ENCODE results near the gene KRT13. TPM values are rescaled to one million over a fixed set of nuclear protein-coding genes. Genes with fewer than 3 reads are reported as not detected.
A peak's percentile ranks its signal among the peaks of the same experiment; 100 is the strongest.

KRT13 gene
- total and polyA plus RNA-seq, 5 donors from 2014 or later: not detected

DNA sequence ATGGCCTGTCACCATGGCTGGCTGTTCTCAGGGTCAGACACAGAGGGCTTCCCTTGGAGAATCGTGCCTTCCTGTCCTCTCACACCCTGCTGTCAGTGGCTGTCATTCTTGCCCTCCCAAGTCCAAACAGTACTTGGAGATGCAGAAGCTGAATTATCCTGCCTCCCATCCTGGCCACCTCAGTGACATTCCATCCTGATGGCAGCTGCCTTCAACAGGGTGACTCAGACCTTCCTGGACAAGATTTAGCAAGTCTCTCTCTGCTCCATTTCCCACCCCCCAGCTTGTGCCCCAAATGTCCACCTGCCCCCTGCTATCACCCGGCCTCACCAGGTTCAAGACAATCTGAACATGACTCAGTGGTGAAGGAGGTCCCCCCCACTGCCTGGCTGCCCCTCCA, 10.9 kb downstream of the KRT13 start:
- DNase-seq: no peak
- H3K36me3 ChIP-seq (ENCODE audit: control insufficient read depth, insufficient read depth, low read length): no peaks in the 10 kb centered on the region
- H3K27me3 Mint-ChIP-seq: peaks cover 11% of the 10 kb centered on the region
- H3K27ac ChIP-seq (ENCODE audit: insufficient read depth, low read length, poor library complexity, severe bottlenecking): no peak overlapping the region
- H3K4me3 ChIP-seq (ENCODE audit: low read depth, low read length): no peak overlapping the region
- H3K36me3 Mint-ChIP-seq: no peaks in the 10 kb centered on the region
- no peak overlapping the region for H3K27ac Mint-ChIP-seq
- H3K4me1 Mint-ChIP-seq: peaks cover 0 to 11% (median under 1%) of the 10 kb centered on the region in 4 donors
- H3K9me3 ChIP-seq (ENCODE audit: control insufficient read depth in 2 of 2, low read length in 2 of 2): no peaks in the 10 kb centered on the region
- H3K9me3 Mint-ChIP-seq: peaks cover 0 to 2% (median 0%) of the 10 kb centered on the region in 7 donors
- H3K27me3 ChIP-seq (ENCODE audit: control insufficient read depth, insufficient read depth, low read length): no peaks in the 10 kb centered on the region
- peaks cover 3% of the 10 kb centered on the region for H3K4me1 ChIP-seq (ENCODE audit: control insufficient read depth, insufficient read depth, low read length, poor library complexity, severe bottlenecking)
- no peak for ATAC-seq (ENCODE audit: low read depth in 2 of 2)
- H3K4me3 Mint-ChIP-seq: no peak overlapping the region

DNA sequence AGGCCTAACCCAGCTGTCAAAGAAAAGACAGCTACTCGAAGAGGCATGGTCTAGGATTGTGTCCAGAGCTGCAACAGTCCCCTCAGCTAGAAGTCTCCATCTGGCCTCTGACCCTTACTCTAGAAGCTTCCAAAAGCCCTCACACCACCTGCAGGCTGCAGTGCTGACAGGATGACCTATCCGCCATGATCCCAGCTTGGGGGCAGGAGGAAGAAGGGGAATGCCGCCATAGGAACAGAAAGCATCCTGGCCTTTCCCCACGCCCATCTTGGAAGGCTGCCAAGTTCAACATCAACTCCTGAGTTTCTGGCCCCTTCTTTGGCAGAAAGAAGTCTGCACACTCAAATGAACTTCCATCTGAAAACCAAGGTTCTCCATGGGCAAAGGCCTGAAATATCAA, 12.6 kb downstream of the KRT13 start:
- H3K27me3 Mint-ChIP-seq: peaks cover 11% of the 10 kb centered on the region
- ATAC-seq (ENCODE audit: low read depth in 2 of 2): no peak
- Histone ChIP-seq H3K4me3 (ENCODE audit: low read depth, low read length) (no peak overlapping the region), H3K9me3 (ENCODE audit: control insufficient read depth in 2 of 2, low read length in 2 of 2) (no peaks in the 10 kb centered on the region), H3K27ac (ENCODE audit: insufficient read depth, low read length, poor library complexity, severe bottlenecking) (no peak overlapping the region), H3K4me1 (ENCODE audit: control insufficient read depth, insufficient read depth, low read length, poor library complexity, severe bottlenecking) (peaks cover 3% of the 10 kb centered on the region), H3K27me3 (ENCODE audit: control insufficient read depth, insufficient read depth, low read length) (no peaks in the 10 kb centered on the region), H3K36me3 (ENCODE audit: control insufficient read depth, insufficient read depth, low read length) (no peaks in the 10 kb centered on the region)
- no peak overlapping the region for H3K27ac Mint-ChIP-seq
- no peak for DNase-seq
- H3K9me3 Mint-ChIP-seq: peaks cover 0 to 2% (median 0%) of the 10 kb centered on the region in 7 donors
- peaks cover 0 to 11% (median 0%) of the 10 kb centered on the region in 4 donors for H3K4me1 Mint-ChIP-seq
- no peak overlapping the region for H3K4me3 Mint-ChIP-seq
- H3K36me3 Mint-ChIP-seq: no peaks in the 10 kb centered on the region

GRCh38 chr17:41492351-41492750, 13.1 kb downstream of the KRT13 start:
- no peaks in the 10 kb centered on the region for H3K36me3 ChIP-seq (ENCODE audit: control insufficient read depth, insufficient read depth, low read length)
- Mint-ChIP-seq H3K27ac (no peak overlapping the region), H3K27me3 (peaks cover 11% of the 10 kb centered on the region), H3K36me3 (no peaks in the 10 kb centered on the region), H3K4me3 (no peak overlapping the region), H3K4me1 (peaks cover 0 to 11% (median 0%) of the 10 kb centered on the region in 4 donors), H3K9me3 (peaks cover 0 to 2% (median 0%) of the 10 kb centered on the region in 7 donors)
- no peaks in the 10 kb centered on the region for H3K9me3 ChIP-seq (ENCODE audit: control insufficient read depth in 2 of 2, low read length in 2 of 2)
- no peak overlapping the region for H3K4me3 ChIP-seq (ENCODE audit: low read depth, low read length)
- no peak overlapping the region for H3K27ac ChIP-seq (ENCODE audit: insufficient read depth, low read length, poor library complexity, severe bottlenecking)
- H3K4me1 ChIP-seq (ENCODE audit: control insufficient read depth, insufficient read depth, low read length, poor library complexity, severe bottlenecking): peaks cover 3% of the 10 kb centered on the region
- no peak for ATAC-seq (ENCODE audit: low read depth in 2 of 2)
- DNase-seq: no peak
- no peaks in the 10 kb centered on the region for H3K27me3 ChIP-seq (ENCODE audit: control insufficient read depth, insufficient read depth, low read length)

DNA sequence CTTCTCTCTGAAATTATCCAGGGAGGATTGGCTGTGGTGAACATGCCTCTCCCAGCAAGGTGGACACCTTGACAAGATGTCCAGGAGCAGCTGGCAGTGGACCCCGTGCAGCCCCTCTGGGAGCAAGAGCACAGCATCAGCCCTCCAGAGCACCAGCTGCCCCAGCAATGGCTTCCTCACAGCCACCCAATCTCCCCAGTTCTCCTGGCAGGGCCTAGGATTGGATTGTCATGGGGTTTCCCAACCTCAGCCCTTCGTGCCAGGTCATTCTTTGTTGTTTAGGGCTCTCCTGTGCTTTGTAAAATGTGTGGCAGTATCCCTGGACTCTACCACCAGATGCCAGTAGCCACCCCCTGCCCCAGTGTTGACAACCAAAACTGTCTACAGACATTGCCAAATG, 13.9 kb downstream of the KRT13 start:
- peaks cover 0 to 2% (median 0%) of the 10 kb centered on the region in 7 donors for H3K9me3 Mint-ChIP-seq
- Histone ChIP-seq H3K4me1 (ENCODE audit: control insufficient read depth, insufficient read depth, low read length, poor library complexity, severe bottlenecking) (no peaks in the 10 kb centered on the region), H3K27me3 (ENCODE audit: control insufficient read depth, insufficient read depth, low read length) (no peaks in the 10 kb centered on the region), H3K27ac (ENCODE audit: insufficient read depth, low read length, poor library complexity, severe bottlenecking) (no peak overlapping the region), H3K9me3 (ENCODE audit: control insufficient read depth in 2 of 2, low read length in 2 of 2) (no peaks in the 10 kb centered on the region), H3K36me3 (ENCODE audit: control insufficient read depth, insufficient read depth, low read length) (no peaks in the 10 kb centered on the region), H3K4me3 (ENCODE audit: low read depth, low read length) (no peak overlapping the region)
- no peak for ATAC-seq (ENCODE audit: low read depth in 2 of 2)
- no peak overlapping the region for H3K27ac Mint-ChIP-seq
- H3K27me3 Mint-ChIP-seq: peaks cover 11% of the 10 kb centered on the region
- no peak for DNase-seq
- no peaks in the 10 kb centered on the region for H3K36me3 Mint-ChIP-seq
- peaks cover 0 to 4% (median 0%) of the 10 kb centered on the region in 4 donors for H3K4me1 Mint-ChIP-seq
- no peak overlapping the region for H3K4me3 Mint-ChIP-seq

DNA sequence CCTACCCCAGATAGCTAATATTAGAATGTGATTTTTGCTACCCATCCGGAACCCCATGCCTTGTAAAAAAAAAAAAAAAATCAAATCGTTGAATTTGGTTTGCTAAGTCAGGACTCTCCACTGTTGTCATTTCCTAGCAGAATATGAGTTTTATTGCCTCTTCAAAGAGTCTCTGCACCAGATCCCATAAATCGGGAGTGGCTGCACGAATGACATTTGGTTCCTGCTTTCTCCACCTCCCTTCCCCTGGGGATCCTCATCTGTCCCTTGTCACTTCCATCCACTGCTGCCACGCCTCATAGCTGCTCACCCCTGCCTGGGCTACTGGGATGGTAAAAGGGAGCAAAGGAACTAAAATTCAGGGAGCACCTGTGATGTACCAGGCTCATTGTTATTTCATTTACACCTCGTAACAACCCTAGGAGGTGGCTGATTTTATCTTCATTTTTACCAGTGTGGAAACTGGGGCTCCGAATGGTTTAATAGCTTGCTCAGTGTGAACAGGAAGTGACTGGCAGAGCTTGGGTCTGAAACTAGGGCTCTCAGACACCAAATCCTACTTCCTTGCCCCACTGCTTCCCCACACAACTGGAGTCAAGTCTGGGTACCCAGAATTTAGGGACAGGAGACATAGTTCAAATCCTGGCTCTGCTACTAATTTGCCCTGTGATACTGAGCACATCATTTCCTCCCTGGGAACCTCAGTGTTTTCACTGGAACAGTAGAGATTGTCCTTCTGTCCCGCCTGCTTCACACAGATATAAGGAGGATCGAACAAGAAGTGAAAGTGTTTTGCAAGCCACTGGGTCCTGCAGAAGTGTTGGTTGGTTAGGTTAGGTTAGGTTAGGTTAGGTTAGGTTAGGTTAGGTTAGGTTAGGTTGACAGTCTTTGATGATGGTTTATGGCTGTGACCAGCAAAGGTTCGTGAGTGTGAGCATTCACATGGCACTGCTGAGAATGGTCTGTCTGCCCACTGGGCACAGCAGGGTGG, 15.1 kb downstream of the KRT13 start:
- ATAC-seq (ENCODE audit: low read depth in 2 of 2): no peak
- H3K36me3 ChIP-seq (ENCODE audit: control insufficient read depth, insufficient read depth, low read length): no peaks in the 10 kb centered on the region
- Mint-ChIP-seq H3K27me3 (peaks cover 19% of the 10 kb centered on the region), H3K4me1 (peaks cover 0 to 4% (median 0%) of the 10 kb centered on the region in 4 donors), H3K36me3 (no peaks in the 10 kb centered on the region), H3K4me3 (no peak overlapping the region), H3K9me3 (peaks cover 0 to 2% (median 0%) of the 10 kb centered on the region in 7 donors), H3K27ac (no peak overlapping the region)
- no peak for DNase-seq
- H3K4me1 ChIP-seq (ENCODE audit: control insufficient read depth, insufficient read depth, low read length, poor library complexity, severe bottlenecking): no peaks in the 10 kb centered on the region
- no peak overlapping the region for H3K4me3 ChIP-seq (ENCODE audit: low read depth, low read length)
- no peak overlapping the region for H3K27ac ChIP-seq (ENCODE audit: insufficient read depth, low read length, poor library complexity, severe bottlenecking)
- H3K27me3 ChIP-seq (ENCODE audit: control insufficient read depth, insufficient read depth, low read length): no peaks in the 10 kb centered on the region
- no peaks in the 10 kb centered on the region for H3K9me3 ChIP-seq (ENCODE audit: control insufficient read depth in 2 of 2, low read length in 2 of 2)

DNA sequence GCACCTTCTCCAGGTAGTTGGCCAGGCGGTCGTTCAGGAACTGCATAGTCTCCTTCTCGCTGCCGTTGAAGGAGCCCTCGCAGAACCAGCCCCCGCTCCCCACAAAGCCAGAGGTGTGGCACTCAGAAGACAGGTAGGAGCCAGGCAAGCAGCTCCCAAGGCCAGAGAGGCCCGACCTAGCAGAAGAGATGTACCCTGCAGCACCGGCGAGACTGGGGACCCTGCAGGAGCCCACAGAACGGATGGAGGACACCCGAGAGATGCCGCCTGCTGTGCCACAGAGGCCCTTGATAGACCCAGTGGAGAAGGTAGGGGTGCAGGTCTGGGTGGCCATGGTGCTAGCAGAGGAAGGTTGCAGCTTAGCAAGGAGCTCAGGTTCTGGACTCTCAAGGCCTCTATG, 15.9 kb downstream of the KRT13 start, which contains the start of gene KRT36:
Gene KRT36 (minus strand): TSS at position 380 of the 400 bp plus-strand sequence. CDS start 46 bp downstream, at position 334.
- DNase-seq: no peak
- no peaks in the 10 kb centered on the region for H3K27me3 ChIP-seq (ENCODE audit: control insufficient read depth, insufficient read depth, low read length)
- Mint-ChIP-seq H3K4me1 (peaks cover 0 to 4% (median 0%) of the 10 kb centered on the region in 4 donors), H3K27me3 (peaks cover 19% of the 10 kb centered on the region), H3K36me3 (no peaks in the 10 kb centered on the region), H3K9me3 (peaks cover 0 to 1% (median 0%) of the 10 kb centered on the region in 7 donors), H3K4me3 (no peak within 1 kb of the TSS), H3K27ac (no peak within 1 kb of the TSS)
- H3K4me3 ChIP-seq (ENCODE audit: low read depth, low read length): no peak within 1 kb of the TSS
- H3K27ac ChIP-seq (ENCODE audit: insufficient read depth, low read length, poor library complexity, severe bottlenecking): no peak within 1 kb of the TSS
- no peaks in the 10 kb centered on the region for H3K9me3 ChIP-seq (ENCODE audit: control insufficient read depth in 2 of 2, low read length in 2 of 2)
- no peak for ATAC-seq (ENCODE audit: low read depth in 2 of 2)
- no peaks in the 10 kb centered on the region for H3K36me3 ChIP-seq (ENCODE audit: control insufficient read depth, insufficient read depth, low read length)
- H3K4me1 ChIP-seq (ENCODE audit: control insufficient read depth, insufficient read depth, low read length, poor library complexity, severe bottlenecking): no peaks in the 10 kb centered on the region

DNA sequence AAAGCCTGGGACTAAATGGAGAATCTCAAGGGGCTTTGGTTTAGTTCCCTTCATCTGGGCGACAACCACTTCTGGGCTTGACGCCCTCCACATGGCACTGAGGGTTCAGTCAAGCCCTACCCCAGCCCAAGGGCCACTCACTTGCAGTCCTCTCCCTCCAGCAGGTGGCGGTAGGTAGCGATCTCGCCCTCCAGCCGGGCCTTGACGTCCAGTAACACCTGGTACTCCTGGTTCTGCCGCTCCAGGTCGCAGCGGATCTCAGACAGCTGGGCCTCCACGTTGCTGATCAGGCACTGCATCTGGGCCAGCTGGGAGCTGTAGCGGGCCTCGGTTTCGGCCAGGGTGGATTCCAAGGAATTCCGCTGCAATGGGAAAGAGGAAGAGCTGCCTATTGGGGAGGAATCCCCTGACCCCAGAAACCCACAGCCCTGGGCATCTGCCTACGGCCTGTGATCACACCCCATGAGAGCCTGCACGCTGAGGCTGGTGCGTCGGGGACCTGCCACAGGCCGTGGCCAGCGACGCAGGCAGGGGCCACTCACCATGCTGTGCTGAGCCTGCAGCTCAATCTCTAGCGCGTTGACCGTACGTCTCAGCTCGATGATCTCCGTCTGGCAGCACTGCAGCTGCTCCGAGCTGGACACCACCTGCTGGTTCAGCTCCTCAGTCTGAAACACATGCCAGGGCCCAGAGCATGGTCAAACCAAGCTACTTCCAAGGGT, 18.4 kb downstream of the KRT13 start:
- Histone ChIP-seq H3K27ac (ENCODE audit: insufficient read depth, low read length, poor library complexity, severe bottlenecking) (no peak overlapping the region), H3K36me3 (ENCODE audit: control insufficient read depth, insufficient read depth, low read length) (no peaks in the 10 kb centered on the region), H3K4me3 (ENCODE audit: low read depth, low read length) (no peak overlapping the region), H3K4me1 (ENCODE audit: control insufficient read depth, insufficient read depth, low read length, poor library complexity, severe bottlenecking) (no peaks in the 10 kb centered on the region), H3K27me3 (ENCODE audit: control insufficient read depth, insufficient read depth, low read length) (no peaks in the 10 kb centered on the region), H3K9me3 (ENCODE audit: control insufficient read depth in 2 of 2, low read length in 2 of 2) (no peaks in the 10 kb centered on the region)
- DNase-seq: peak in 1 of 3 donors; percentile 36
- Mint-ChIP-seq H3K4me3 (no peak overlapping the region), H3K4me1 (peaks cover 0 to 4% (median 0%) of the 10 kb centered on the region in 4 donors), H3K36me3 (no peaks in the 10 kb centered on the region), H3K9me3 (peaks cover 0 to 1% (median 0%) of the 10 kb centered on the region in 7 donors), H3K27ac (no peak overlapping the region), H3K27me3 (peaks cover 14% of the 10 kb centered on the region)
- ATAC-seq (ENCODE audit: low read depth in 2 of 2): no peak
